Heart left ventricle (tissue), 16 donors: ENCODE results near the gene SLC9A7. TPM values are rescaled to one million over a fixed set of nuclear protein-coding genes. Genes with fewer than 3 reads are reported as not detected.

Experiments used
- ATAC-seq, 4 donors: fragments of 200-7000 bp; cut with Tn5 transposase; one replicate each; pipeline ENCODE4 v1.9.1; 2020 to 2022; ENCODE audit warnings: moderate library complexity in 4 of 4, mild to moderate bottlenecking in 3 of 4, moderate number of reproducible peaks in 1 of 4
- DNase-seq, 5 donors: peaks; one replicate each; pipeline ENCODE4 v3.0.0-alpha.2; 2020
- H3K27ac ChIP-seq, 12 donors: fragments of 200-600 bp; sonication (generic) in 4 of 12; one replicate each; pipeline versions ENCODE4 v1.5.0 to v1.8.0; 2016 to 2022; ENCODE audit warnings: mild to moderate bottlenecking in 2 of 12
- H3K27me3 ChIP-seq, 9 donors: fragments of 200-600 bp; sonication (generic) in 2 of 9; one replicate each; pipeline versions ENCODE4 v1.5.1 to v1.8.0; 2016 to 2022; ENCODE audit warnings: mild to moderate bottlenecking in 3 of 9
- H3K36me3 ChIP-seq, 9 donors: fragments of 200-600 bp; sonication (generic) in 2 of 9; one replicate each; pipeline versions ENCODE4 v1.5.0 to v1.8.0; 2018 to 2022; ENCODE audit warnings: mild to moderate bottlenecking in 2 of 9
- H3K4me1 ChIP-seq, 12 donors: fragments of 200-600 bp; sonication (generic) in 4 of 12; one replicate each; pipeline versions ENCODE4 v1.5.0 to v1.8.0; 2016 to 2022; ENCODE audit warnings: mild to moderate bottlenecking in 3 of 12
- H3K4me3 ChIP-seq, 12 donors: fragments of 200-600 bp; sonication (generic) in 4 of 12; one replicate each; pipeline versions ENCODE4 v1.5.0 to v1.8.0; 2017 to 2022; ENCODE audit warnings: mild to moderate bottlenecking in 9 of 12, moderate library complexity in 4 of 12
- H3K9me3 ChIP-seq, 12 donors: fragments of 200-600 bp; sonication (generic) in 4 of 12; one replicate each; pipeline versions ENCODE4 v1.5.0 to v1.8.0; 2016 to 2022; ENCODE audit warnings: mild to moderate bottlenecking in 1 of 12
- CTCF ChIP-seq, 12 donors: fragments of 200-600 bp; sonication (generic) in 4 of 12; IDR thresholded peaks; one replicate each; pipeline versions ENCODE4 v1.5.0 to v1.8.0; 2018 to 2022; ENCODE audit warnings: antibody characterized with exemption in 12 of 12, mild to moderate bottlenecking in 5 of 12
- POLR2A ChIP-seq, 2 donors: fragments of 450-650 bp; IDR thresholded peaks; one replicate each; pipeline ENCODE4 v1.6.1; 2017; ENCODE audit warnings: antibody characterized with exemption in 2 of 2, mild to moderate bottlenecking in 2 of 2, moderate library complexity in 2 of 2
- WGBS, 4 donors: extraction: QIAGEN DNeasy Blood & Tissue Kit in 2 of 4; methylation state at CpG; one replicate each; pipeline versions ENCODE4 v1.1.5 to v1.1.7; 2013 to 2018; 5-methylcytosine and 5-hydroxymethylcytosine counted together
- intact Hi-C, 10 donors: fragments of 100-400 bp; cut with DNase I; formaldehyde crosslinking; loops; one replicate each; pipeline versions ENCODE4 v1.11.1 to v1.14.2; 2022
- polyA plus RNA-seq, 2 donors: library from polyadenylated mRNA; stranded (reverse); fragments of 200-250 nt; gene quantifications; one replicate each; pipeline ENCODE4 v1.2.3, GENCODE V29; 2013
- total RNA-seq, 9 donors: library from RNA; depleted of rRNA in 2 of 9; stranded (reverse); fragments of >200 nt in 2 of 9; fragmentation: NEBNext Ultra II Directional in 3 of 9; extraction: Animal tissue kit (Norgen Biotek cat#: 25700) in 3 of 9; gene quantifications; one replicate each; pipeline versions ENCODE4 v1.1.0 to v1.2.4, GENCODE V29; 2016 to 2023
- donor health status: ischemic (EF 13 %, LVEDD 7.1; RV severe dilation, severe dysfunction).
- donor health status: healthy with polysubstance abuse.
- donor health status: DM: no; HTN: yes; CAD: no.
- donor health status: DM: no; HTN: no; CAD: no.
- donor health status: ischemic (EF 25% LVEDD 6.9; RV normal size, moderate dysfunction).
- donor health status: ischemic (EF 25% LVEDD 5.7; RV mildly dilated, moderate dysfunction).
- donor health status: healthy.
- donor health status: DM: yes; HTN: yes; CAD: no.
- donor health status: ischemic (EF 35%, LVEDD 5.7; RV mildly dilated, moderate dysfunction).
- donor health status: nonischemic (EF 11% LVEDD 7.7; RV severe dilation, severe dysfunction).
- donor health status: DM: yes; HTN: yes; CAD: no.
- donor health status: PGD.
- donor health status: ischemic (EF 29% LVEDD 5.4; RV normal size, mild dysfunction).
- donor health status: nonischemic (EF 23%, LVEDD 6.1; RV moderate dilation, normal function).

The SLC9A7 gene
- total and polyA plus RNA-seq, 11 donors, result 0.46 to 8.6 (median 2.3) TPM

- no peaks in the 10 kb centered on the region for H3K27me3 ChIP-seq
- peak in 2 of 4 donors; percentile 17 to 44 for ATAC-seq
- H3K9me3 ChIP-seq, result no peaks in the 10 kb centered on the region
- no peak for DNase-seq
- WGBS, 4 donors, result 64 to 68% (median 68%) methylated on average over 7 of the region's 7 CpGs
- TF ChIP-seq CTCF (IDR thresholded peaks at IDR 0.05) (no peak), POLR2A (IDR thresholded peaks at IDR 0.05) (no peak)
- no peaks in the 10 kb centered on the region for H3K36me3 ChIP-seq
- intact Hi-C loops, result loop anchor here in 2 of 10 donors (5.0 kb wide), 2 partner anchors 37 to 42 kb away; no protein-coding TSS in a partner anchor
- no peak overlapping the region for H3K4me3 ChIP-seq
- peak overlapping the region in 7 of 12 donors; percentile 8 to 65 (median 38) for H3K27ac ChIP-seq
- peaks cover 3 to 61% (median 28%) of the 10 kb centered on the region in 12 donors for H3K4me1 ChIP-seq
Observed at GRCh38 chrX:46589977-46590723, 168.8 kb downstream of the SLC9A7 start.

GRCh38 chrX:46588263-46588662 is 170.7 kb downstream of the SLC9A7 start:
- peak overlapping the region in 11 of 12 donors; percentile 38 to 79 (median 61) for H3K27ac ChIP-seq
- no peak for TF ChIP-seq POLR2A (IDR thresholded peaks at IDR 0.05)
- intact Hi-C loops, result loop anchor here in 2 of 10 donors (5.0 kb wide), 2 partner anchors 39 to 44 kb away; no protein-coding TSS in a partner anchor
- no peaks in the 10 kb centered on the region for H3K27me3 ChIP-seq
- no peaks in the 10 kb centered on the region for H3K36me3 ChIP-seq
- 32 to 48% (median 41%) methylated on average over 4 of the region's 4 CpGs for WGBS, 4 donors
- ATAC-seq, result peak; percentile 35 to 77 (median 72)
- H3K9me3 ChIP-seq, result no peaks in the 10 kb centered on the region
- H3K4me1 ChIP-seq, result peaks cover 3 to 68% (median 37%) of the 10 kb centered on the region in 12 donors
- DNase-seq, result peak in 4 of 5 donors; percentile 55 to 70 (median 60)
- peak overlapping the region in 5 of 12 donors; percentile 2 to 33 (median 8) for H3K4me3 ChIP-seq

- no peaks in the 10 kb centered on the region for H3K27me3 ChIP-seq
- TF ChIP-seq POLR2A (IDR thresholded peaks at IDR 0.05) (no peak), CTCF (IDR thresholded peaks at IDR 0.05) (no peak)
- ATAC-seq (peak; percentile 39 to 80 (median 50)), DNase-seq (peak in 2 of 5 donors; percentile 22 to 25)
- H3K9me3 ChIP-seq, result no peaks in the 10 kb centered on the region
- peak overlapping the region in 11 of 12 donors; percentile 38 to 79 (median 61) for H3K27ac ChIP-seq
- WGBS, 4 donors, result 13 to 34% (median 17%) methylated on average over 5 of the region's 5 CpGs
- no peaks in the 10 kb centered on the region for H3K36me3 ChIP-seq
- intact Hi-C loops, result loop anchor here in 2 of 10 donors (5.0 kb wide), 2 partner anchors 40 to 45 kb away; no protein-coding TSS in a partner anchor
- H3K4me3 ChIP-seq, result peak overlapping the region in 6 of 12 donors; percentile 2 to 33 (median 8)
- peaks cover 3 to 73% (median 39%) of the 10 kb centered on the region in 12 donors for H3K4me1 ChIP-seq
Observed at GRCh38 chrX:46587753-46588171, 171.2 kb downstream of the SLC9A7 start.

GRCh38 chrX:46587158-46587557 is 171.8 kb downstream of the SLC9A7 start:
- no peak for ATAC-seq
- Histone ChIP-seq H3K4me3 (peak overlapping the region in 1 of 12 donors; percentile 8), H3K27me3 (no peaks in the 10 kb centered on the region), H3K9me3 (no peaks in the 10 kb centered on the region), H3K27ac (peak overlapping the region in 10 of 12 donors; percentile 37 to 79 (median 61)), H3K36me3 (no peaks in the 10 kb centered on the region), H3K4me1 (peaks cover 3 to 79% (median 42%) of the 10 kb centered on the region in 12 donors)
- 33 to 53% (median 37%) methylated on average over 5 of the region's 5 CpGs for WGBS, 4 donors
- TF ChIP-seq CTCF (IDR thresholded peaks at IDR 0.05) (no peak), POLR2A (IDR thresholded peaks at IDR 0.05) (no peak)
- DNase-seq, result no peak
- intact Hi-C loops, result loop anchor here in 2 of 10 donors (5.0 kb wide), 2 partner anchors 40 to 45 kb away; no protein-coding TSS in a partner anchor
